COLO668 (cell line): ENCODE results near the gene BAIAP2L2.
"Not testable (repeated sequence)": the region's sequence is repeated elsewhere in the genome, so short reads cannot be mapped to it uniquely, and the experiment has no call there.

Source experiments
- DNase-seq: peaks from one replicate; lab custom pipeline; 2025; ENCODE audit not compliant: unreplicated experiment; lab: John Stamatoyannopoulos, UW

BAIAP2L2 gene

GRCh38 chr22:38041760-38042487 is 68.6 kb downstream of the BAIAP2L2 start:
- no peak for DNase-seq

DNA sequence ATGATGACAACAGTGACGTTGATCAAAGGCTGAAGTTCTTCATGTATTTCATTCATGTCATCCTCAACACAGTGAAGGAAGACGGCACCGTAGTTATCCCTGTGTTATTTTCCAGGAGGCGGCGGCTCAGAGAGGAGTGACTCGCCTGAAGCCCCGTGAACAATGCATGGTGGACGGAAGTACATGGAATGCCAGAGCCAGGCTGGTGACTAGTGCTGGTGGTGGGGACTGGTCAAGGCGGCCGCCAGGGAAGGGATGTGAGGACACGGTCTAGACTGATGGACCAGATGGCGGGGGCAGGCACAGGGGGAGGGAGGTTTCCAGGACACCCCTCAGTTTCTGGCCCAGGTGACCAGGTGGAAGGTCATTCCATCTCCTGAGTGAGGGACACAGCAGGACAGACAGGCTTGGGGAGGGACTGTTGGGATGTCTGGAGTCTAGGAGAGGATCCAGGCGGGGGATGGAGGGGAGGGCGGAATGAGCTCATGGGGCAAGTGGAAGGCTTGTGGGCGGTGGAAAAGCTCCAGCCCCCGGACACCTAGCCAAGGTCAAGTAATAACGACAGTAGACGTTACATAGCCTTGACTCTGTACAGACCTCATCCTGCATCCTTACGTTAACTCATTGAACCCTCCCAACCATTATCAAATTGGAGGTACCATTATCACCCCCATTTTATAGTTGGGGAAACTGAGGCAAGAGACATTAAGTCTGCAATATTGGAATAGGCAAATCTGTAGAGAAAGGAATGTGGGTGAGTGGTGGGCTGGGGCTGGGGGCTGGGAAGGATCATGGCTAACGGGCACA is 69.3 kb downstream of the BAIAP2L2 start:
- DNase-seq: no peak

GRCh38 chr22:38038890-38039812 is 71.3 kb downstream of the BAIAP2L2 start:
- DNase-seq: no peak

GRCh38 chr22:38038426-38038825 is 72.1 kb downstream of the BAIAP2L2 start:
- no peak for DNase-seq

DNA sequence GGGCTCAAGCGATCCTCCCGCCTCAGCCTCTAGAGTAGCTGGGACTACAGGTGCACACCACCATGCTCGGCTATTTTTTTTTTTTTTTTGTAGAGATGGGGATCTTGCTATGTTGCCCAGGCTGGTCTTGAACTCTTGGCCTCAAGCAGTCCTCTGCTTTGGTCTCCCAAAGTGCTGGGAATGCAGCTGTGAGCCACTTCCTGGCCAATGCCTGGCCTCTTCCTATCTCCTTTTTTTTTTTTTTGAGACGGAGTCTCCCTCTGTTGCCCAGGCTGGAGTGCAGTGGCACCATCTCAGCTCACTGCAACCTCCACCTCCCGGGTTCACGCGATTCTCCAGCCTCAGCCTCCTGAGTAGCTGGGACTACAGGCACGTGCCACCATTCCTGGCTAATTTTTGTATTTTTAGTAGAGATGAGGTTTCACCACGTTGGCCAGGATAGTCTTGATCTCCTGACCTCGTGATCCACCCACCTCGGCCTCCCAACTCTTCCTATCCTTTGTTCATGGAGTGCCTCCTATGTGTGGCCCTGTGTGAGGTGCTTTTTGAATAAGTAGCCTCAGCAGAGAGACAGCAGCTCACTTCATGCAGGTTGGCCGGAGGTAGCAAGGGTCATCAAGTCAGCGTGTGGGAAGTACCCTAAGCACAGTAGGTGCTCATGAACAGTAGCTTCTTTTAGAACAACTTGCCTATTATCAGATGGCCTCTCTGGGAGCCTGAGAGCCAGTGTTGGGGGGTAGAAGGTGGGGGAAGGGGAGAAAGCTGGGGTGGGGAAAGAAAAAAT is 72.9 kb downstream of the BAIAP2L2 start:
- not testable (repeated sequence) for DNase-seq

DNA sequence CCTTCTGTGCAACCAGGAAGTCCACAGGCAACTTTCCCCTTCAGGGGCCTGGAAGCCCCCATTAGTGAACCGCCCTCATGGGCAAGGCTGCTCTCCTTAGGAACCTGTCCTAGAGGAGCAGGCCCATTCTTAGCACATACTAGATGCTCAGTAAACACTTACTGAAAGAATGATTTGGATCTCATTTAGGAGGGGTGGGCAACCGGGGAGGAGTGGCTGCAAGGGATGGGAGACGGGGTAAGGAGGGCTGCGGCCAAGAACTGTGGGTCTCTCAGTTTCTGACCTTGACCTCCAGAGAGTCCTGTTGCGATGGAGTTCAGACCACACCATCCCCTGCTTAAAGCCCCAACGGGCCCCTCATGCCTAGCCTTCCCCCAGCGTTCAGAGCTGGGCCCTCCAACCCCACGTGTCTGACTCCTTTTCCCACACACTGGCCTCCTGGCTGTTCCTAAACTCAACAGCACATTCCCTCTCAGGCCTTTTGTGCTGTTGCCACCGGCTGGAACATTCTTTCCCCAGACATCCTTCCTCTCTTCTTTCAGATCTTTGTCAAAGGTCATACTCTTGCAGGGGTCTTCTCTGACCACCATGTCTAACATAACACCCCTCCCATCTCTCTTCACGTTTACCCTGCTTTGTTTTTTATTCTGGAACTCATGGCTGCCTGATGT is 74.0 kb downstream of the BAIAP2L2 start:
- no peak for DNase-seq

GRCh38 chr22:38035530-38035885 is 75.0 kb downstream of the BAIAP2L2 start:
- DNase-seq: peak; percentile 48
